Measurements from ENCODE around the gene PRDM16.
A peak's percentile ranks its signal among the peaks of the same experiment; 100 is the strongest.

Gene PRDM16

DNA sequence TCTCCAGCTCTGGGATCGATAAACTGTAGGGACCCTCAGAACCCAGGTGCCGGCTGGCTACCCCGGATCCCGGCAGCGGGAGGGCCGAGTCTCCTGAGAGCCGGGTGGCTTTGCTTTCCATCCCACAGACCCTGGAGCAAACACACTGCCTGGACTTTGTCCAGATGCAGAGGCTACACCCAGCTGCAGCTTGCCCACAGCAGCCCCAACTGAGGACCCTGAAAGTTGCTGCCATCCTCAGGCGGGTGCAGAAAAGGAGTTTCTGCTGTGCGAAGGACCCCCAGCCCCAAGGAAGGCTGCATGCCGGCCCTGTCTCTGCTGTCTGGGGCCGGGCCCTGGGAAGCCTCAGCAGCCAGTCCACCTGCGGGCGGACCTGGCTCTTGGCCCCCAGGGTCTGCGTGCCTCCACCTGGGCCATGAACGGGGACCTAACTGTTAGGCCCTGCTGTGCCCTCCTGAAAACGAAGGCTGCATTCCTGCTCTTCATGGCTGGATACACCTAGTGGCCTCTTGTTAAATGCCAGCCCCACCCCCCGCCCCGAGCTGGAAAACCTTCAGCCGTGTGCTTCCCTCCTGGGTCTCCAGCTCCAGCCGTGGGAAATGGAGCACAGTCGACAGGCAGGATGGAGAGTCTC lies 287.9 kb downstream of the PRDM16 start:
- no peak for DNase-seq (ENCODE audit: low read depth)

DNA sequence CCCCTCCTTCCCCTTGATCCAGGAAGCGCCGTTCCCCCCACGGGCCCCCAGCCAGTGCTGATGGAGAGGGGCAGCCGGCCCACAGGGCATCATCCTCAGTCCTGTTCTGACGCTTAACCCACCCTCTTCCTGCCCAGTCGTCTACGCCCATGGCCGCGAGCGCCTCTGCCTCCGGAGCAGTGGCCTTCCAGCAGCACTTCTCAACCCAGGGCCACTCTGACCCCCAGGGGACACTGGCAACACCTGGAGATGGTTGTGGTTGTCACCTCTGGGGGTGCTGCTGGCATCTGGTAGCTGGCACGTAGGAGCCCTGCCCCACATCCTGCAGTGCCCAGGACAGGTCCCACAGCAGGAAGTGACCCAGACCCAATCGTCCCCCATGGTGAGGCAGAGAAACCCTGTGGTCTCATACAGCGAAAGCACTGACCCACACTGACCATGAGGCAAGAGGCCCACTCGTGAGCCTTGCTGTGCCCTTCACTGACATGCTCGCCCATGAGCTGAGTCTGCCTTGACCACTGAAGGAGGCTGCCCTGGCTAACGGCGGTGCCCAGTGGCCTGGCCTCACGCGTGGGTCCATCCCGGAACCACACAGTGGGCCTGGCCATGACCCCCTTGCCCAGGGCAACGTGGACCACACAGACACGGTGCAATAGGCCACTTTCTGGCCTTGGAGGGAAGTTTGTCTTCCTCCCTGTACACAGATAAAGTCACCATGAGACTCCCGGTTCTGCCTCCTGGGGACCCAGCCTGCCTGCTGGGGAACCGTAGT lies 288.7 kb downstream of the PRDM16 start:
- DNase-seq (ENCODE audit: low read depth) = no peak

DNA sequence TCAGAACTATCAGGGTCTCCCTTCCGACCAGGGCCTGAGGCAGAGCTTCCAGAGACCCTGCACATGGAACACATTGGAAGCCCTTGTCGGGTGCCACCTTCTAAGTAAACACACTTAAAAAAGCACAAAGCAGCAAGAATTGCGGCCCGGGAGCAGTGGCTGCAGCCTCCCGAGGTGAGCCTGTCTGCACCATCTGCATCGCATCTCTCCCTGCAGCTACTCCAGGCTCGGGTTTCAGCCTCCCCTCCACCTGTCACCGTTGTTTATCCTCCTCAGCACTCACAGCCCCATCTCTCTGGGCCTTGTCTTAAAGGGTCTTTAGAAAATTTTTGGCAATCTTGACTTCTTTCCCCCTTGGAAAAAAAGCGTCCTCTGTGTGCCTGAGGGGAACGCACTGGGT lies 290.3 kb downstream of the PRDM16 start:
- DNase-seq (ENCODE audit: low read depth) = no peak

DNA sequence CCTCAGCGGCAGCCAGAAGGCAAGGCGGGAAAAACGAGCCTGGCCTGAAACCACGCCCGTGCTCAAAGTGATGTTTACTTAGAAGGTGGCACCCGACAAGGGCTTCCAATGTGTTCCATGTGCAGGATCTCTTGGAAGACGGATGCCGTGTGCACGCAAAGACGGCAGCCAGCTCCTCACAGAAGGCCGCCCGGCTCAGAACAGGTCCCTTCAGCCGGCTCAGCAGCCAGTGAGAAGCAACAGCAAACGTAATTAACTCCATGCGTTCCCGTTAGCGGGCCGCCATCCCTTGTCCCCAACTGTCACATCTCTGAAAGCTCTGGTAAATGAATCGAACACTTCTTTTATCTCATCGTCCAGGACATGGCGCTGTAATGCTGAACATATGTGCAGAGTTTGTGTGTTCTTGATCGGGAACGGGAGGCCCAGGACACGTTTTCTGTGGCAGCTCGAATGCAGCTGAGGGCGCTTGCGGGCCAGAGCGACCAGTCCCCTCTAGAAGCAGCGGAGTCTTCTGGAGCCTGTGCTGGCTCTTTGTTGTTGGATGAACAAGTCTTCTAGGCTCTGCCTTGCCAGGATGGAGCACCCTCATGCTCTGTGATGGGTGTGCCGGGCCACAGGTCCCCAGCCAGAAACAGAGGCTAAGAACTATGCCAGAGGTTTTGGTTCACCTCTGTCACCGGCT lies 290.9 kb downstream of the PRDM16 start:
- no peak for DNase-seq (ENCODE audit: low read depth)

DNA sequence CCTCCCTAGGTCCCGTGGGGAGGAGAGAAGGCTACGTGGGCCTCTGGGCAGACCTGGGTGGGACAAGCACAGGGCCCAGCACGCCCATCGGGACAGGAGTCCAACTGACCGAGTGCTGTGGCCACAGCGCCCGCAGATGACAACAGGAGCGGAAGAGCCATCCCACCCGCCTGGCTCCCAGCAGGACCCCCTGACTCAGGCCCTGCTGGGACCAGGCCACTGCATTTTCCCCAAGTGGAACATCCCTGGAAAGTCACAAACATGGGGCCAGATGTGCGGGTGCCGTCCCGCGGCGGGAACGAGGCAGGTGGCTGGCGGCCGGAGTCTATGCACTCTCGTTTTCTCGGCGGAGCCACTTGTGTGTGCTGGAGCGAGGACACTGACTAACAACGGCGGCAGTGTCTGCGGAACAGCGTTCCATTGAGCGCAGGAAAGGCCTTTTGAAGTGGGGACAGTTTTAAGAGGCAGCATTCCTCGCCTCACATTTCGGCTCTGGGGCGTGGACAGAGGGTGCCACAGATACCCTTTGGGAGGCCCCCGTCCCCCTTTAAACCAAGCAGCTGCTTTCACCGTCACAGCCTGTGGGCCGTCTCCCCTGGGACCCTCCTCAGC lies 291.7 kb downstream of the PRDM16 start:
- no peak for DNase-seq (ENCODE audit: low read depth)

DNA sequence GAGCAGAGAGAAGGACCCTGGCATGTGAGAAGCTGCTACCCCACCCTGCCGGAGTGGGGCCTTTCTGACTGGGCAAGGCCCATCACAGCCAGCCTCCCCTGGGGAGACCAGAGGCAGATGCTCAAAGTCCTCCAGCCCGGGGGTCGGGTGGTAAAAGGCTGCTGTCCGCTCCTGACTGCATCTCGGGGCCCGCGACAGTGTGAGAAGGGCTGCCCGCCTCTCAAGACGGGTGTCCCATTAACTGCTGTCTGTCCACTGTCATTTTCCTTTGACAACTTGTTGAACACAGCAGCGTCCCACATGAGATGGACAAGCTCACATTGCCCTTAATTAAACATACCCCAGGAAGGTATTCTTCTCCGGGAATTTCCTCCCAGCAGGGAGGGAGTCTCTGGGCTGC lies 294.0 kb downstream of the PRDM16 start:
- DNase-seq (ENCODE audit: low read depth) = no peak

DNA sequence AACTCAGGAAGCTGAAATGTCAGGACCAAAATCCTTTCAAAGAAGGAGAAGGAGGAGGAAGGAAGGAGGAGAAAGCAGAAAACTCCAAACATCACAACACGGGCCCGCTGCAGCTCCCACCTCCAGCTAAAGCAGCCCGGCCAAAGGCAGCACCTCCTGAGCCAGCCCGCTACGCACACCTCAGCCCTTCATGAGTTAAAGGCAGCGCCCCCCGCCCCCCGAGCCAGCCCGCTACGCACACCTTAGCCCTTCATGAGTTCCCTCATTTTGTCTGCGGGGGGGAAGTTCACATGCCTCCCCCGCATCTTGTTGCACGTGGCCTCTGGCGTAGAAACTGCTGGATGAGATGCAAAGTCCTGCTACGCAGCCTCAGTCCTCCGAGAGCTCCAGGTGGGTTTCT lies 294.8 kb downstream of the PRDM16 start:
- no peak for DNase-seq (ENCODE audit: low read depth)

DNA sequence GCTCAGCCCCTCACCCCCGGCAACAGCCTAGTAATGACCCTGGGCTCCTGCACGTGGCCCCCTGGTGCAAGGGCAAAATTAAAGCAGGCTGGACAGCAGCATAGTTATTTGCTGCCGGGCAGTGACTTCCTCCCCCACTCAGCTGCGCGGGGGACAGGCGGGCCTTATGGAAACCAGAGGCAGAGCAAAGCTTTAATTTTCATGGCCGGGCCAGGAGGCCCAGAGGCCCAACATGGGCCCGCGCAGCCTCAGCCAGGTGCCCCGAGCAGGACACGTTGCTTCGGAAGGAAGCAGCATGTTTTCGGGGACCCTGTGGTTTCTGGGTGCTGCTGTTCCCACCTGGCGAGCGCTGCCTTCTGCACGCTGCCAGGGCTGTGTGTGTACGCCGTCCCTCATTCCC lies 295.5 kb downstream of the PRDM16 start:
- DNase-seq (ENCODE audit: low read depth) = no peak

DNA sequence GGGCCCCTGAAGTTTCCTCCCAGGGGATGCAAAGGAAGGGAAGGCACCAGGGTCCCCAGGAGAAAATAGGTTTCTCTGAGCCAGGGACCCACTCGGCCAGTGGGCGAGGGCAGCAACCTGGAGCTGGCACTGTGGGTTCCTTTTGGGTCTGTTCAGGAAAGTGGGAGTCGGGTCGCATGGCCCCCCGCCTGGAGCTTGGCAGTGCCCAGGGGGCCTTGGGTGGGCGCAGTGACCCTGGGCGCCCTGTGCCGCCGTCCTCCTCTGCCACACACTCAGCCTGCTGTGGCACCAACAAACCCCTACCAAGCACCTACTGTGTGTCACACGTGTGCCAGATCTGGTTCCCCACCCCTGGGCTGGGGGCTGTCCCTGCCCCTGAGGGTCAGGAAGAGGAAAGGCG lies 296.0 kb downstream of the PRDM16 start:
- DNase-seq (ENCODE audit: low read depth) = no peak

DNA sequence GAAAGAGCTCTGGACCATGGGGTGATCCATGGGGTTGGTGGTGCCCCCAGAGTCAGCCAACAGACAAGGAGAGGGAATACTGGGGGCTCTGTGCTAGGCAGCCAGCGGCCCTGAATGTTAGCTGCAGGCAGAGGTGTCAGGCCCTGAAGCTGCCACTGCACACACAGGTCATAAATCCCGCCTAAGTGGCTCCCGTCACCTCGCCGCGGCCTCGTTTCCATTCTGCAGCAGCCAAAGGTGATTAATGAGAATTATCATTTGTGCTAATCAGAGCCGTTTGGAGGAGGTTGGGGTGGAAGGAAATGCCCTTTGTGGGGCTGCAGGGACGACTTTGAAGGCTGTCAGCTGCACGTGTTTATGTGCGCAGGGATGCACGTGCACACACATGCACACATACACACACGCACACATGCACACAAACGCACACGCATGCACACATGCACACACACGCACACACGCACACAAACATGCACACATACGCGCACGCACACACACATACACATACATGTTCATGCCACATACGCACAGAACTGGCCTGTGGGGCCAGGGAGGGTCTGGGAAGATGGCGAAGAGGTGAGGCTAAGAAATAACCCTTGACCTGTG lies 296.6 kb downstream of the PRDM16 start:
- no peak for DNase-seq (ENCODE audit: low read depth)

DNA sequence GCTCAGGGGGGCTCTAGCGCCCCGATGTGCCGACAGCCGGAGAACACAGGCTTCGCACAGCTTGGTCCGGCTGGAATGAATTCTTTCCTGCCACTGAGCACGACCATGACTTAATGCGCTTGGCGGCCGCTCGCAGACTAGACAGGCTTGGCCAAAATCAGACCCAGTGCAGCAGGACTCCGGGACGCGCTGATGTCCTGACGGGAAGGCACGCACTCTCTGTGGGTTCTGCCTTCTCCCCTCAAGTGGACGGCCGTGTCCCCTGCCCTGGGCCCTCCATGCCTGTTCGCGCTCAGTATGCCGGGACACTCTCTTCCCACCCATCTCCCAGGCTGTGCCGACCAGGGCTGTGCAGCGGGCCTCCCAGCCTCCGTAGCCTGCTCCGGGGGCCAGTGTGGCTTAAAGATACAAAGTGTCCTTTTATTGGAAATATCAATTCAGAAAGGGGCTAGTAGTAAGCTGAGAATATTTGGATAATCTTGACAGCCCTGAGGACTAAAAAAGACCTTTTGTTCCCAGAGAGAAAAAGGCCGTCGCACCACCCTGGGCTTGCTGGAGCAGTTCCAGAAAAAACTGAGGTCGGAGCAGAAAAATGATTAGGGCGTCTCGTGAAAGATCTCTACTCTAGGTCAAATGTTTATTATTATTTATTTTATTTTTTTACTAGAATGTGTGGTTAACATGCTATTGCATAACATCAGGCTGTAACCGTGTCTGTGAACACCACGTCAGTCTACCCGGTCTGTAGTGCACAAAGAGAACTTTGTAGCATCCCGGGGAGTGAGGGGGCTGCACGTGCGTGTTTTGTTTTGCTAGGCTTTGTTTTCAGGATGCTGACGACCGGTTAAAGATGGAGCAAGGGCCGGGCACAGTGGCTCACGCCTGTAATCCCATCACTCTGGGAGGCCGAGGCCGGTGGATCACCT lies 297.4 kb downstream of the PRDM16 start:
- DNase-seq (ENCODE audit: low read depth) = peak; percentile 18

DNA sequence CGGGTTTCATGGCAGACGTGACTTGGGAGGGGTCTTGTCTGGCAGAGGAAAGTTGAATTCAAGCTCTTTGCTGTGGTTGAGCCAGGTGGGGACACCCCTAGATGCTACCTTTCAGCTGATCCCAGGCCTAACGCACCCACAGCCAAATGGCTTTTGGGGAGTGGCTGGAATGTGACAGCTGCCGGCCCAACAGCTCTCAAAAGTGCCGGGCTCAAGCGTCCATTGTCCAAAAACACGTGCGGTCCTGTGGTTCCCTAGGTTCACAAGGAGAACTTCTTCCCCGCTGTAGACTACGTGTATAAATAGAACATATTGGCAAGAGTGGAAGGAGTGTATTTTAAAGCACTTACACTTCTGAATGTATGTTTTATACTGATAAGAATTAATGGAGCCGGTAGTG lies 298.4 kb downstream of the PRDM16 start:
- no peak for DNase-seq (ENCODE audit: low read depth)

DNA sequence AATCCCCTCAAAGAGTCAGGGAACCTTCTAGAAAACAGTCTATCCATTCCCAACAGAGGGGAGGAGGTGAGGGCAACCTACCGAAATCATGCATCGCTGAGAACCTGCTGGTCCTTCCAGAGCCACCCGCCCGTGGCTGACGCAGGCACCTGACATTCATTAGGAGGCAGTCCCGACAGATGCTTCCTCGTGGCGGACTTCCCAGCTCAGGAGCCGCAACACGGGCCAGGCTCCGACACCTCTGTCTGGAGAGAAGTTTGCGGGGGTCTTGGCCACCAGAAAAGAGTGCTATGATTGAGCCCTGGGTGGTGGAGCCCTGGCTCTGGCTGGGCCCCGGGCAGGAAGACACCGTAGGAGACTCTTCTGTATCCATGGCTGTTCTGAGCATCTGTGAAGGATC lies 299.1 kb downstream of the PRDM16 start:
- DNase-seq (ENCODE audit: low read depth) = no peak

DNA sequence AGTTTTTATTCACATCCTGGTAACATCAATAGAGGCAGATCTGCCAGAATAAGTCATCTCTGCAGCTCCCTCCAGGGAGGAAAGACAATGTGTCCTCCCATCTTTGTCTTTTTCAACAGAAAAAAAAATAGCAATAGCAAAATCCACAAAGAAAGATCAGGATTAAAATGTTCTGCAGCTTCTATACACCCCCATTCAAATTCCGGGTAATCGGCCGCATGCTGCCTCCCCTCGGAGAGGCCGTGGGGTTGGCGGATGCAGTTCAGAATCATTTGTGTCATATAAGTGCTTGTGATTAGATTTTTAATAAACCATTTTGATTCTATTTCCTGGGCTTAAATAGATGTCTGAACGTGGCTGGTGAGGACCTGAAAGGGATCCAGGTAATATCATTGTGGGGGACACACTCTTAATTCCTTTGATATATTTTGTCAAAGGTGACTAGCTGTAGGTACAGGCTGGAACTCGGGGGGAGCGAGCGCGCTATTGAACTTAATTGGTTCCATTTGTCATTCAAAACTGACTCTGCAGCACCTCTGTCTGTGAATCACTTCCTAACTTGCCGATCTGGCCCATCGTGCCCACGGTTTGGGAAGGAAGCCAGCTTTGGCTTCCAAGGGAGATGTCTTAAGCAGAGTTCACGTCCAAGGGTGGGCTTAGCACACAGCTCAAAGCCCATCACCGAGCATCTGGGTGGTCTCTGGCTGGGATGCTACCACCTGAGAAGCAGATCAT lies 299.9 kb downstream of the PRDM16 start:
- peak; percentile 22 for DNase-seq (ENCODE audit: low read depth)

DNA sequence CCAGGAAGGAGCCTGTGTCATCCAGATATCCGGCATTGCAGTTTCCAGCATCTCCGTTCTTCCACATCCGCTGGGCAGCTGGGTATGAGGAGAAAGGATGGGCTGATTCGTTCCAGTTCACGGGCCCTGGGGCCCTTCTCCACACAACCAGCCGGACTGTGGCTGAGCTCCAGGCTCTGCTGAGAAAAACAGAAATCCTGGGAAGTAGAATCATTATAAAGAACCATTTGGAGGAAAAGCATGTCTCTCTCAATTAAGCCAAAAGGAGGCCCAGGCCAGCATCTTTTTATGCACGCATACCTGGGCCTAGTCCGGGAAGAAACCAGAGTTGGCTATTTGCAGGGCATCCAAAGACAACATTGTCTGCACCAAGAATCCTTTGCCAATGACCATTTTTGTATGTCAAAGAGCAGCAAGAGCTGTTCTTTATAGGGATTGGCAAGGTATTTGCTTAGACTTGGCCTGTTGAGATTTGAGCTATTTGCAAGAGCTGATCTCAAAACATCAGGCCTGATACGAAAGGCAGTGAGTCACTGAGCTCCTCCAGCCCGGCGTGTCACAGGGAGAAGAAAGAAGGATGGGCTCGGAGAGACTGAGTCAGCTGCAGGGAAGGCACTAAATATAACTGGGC lies 300.6 kb downstream of the PRDM16 start:
- DNase-seq (ENCODE audit: low read depth) = peak; percentile 92

DNA sequence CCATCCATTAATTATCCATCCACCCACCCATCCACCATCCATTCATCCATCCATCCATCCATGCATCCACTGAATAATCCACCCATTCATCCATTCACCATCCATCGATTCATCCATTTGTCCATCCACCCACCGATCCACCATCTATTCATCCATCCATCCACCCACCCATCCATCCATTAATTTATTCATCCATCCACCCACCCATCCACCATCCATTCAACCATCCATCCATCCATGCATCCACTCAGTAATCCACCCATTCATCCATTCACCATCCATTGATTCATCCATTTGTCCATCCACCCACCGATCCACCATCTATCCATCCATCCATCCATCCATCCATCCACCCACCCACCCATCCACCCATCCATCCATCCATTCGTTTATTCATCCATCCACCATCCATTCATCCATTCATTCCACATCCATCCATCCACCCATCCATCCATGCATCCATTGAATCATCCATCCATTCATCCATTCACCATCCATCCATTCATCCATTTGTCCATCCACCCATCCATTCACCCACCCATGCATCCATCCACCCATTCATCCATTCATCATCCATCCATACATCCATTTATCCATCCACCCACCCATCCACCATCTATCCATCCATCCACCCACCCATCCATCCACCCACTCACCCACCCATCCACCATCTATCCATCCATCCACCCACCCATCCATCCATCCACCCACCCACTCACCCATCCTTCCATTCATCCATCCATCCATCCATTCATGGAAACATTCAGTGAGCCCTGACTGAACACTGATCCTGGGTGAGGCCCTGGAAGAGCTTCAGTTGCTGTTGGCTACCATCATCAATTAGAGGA lies 302.1 kb downstream of the PRDM16 start:
- no peak for DNase-seq (ENCODE audit: low read depth)

DNA sequence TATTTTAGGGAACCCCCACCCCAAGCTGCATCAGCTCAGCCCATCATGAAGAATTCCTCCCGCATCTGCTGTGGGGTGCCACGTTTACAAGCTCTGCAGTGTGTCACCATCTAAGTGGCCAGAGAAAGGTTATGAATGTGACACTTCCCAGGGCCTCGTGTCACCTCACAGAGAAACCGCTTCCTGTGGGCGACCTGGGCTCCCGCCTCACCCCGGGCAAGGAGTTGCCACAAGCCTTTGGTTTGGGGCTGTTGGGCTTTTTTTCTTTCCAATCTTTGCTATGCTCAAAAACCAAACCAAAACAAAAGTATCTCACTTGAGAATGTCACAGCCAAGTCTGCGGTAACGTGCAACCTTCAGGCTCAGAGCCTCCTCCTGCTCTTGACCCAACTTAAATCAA lies 303.3 kb downstream of the PRDM16 start:
- no peak for DNase-seq (ENCODE audit: low read depth)

DNA sequence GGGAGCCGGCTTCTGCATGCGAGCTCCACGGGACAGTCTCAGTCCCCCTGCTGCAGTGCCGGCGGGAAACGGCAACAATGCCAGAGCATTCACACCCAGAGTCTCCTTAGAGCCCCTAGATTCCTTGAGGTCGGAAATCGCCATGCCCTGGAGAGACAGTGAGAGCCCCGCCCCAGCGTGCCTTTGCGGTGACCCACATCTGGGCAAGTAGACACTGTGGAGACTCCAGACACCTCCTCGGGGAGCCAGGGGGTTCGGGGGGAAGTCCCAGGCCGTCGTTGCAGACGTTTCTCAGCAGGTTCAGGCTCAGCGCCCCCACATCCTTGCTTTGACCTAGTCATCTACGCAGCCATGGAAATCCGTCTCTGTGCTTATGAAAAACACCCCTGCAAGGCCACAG lies 304.2 kb downstream of the PRDM16 start:
- DNase-seq (ENCODE audit: low read depth) = no peak

DNA sequence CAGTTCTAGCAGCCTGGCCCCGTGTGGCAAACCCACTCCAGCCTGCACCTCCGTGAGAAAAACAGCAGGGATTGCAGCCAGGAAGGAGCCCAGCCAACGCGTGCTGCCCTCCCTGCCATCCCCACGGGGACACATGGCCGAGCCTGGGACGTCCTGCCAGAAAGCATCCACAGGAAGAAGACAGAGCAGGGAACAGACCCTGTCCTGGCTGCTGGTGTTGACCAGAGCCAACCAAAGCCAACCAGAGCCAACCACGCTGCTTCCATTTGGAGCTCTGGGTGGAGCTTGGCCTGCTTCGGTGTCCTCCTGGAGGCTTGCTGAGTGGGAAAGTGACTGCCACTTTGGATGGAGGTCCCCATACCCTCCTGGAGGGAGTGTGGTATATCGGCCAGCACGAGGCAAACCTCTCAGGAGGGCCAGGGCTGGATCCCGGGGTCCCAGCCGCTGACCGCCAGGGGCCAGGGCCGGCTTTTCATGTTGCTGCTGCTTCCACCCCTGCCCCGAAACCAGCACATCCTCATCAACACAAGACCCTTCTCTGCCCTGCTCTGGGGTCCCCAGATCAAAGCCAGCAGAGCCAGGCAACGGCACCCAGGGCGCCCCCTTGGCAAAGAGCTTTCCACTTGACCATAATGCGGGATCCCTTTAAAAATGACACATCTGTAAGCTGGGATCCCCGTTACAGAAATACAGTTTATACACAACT lies 304.9 kb downstream of the PRDM16 start:
- no peak for DNase-seq (ENCODE audit: low read depth)

Measured in fibroblast of the conjunctiva (primary cell).